ENCODE results near the gene HDGF.

HDGF gene

GRCh38 chr1:156748670-156749418 lies 2.6 kb downstream of the HDGF start:
- DNase-seq (ENCODE audit: low read depth), result no peak
- peak overlapping the region; percentile 81 for H3K4me3 ChIP-seq (ENCODE audit: low read depth, low read length)

DNA sequence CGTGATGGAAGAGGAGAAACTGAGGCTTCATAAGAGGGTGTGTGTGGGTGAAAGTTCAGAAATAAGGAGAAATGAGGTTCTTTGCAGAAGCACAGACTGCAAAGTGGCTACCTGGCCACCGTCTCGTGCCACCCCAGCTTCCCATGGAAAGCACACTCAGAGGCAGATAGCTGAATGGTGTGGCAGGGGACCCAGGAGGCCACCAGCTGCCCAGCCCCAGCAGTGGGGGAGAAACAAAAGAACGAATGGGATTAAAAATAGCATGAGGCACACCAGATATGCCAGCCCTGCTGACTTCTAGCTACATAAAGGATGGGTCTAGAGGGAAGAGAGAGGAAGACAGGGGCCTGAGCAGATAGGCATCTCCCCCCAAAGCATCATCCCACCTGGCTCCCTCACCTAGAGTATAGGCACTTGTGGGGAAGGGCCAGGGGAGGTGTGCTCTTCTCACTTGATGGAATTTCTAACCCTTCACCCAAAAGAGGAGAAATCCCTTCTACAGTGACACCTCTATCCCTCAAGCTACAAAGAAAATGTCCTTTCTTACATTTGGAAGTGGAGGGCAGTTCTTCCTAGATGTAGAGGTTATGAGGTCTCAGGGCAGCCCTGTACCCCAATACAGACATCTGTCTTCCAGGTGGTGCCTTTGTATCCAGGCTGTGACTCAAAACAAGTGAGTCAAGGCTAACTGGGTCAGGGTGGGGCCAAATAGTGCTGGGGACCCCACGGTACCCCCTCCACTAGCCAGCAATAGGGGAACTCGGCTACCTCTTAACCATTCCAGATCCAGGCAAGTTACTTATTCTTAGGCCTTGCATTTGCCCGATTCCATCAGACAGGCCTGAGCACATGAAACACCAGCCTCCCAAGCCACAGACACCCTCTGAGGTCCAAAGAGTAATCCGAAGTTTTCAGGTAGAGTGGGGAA lies 3.5 kb downstream of the HDGF start:
- no peak for DNase-seq (ENCODE audit: low read depth)

DNA sequence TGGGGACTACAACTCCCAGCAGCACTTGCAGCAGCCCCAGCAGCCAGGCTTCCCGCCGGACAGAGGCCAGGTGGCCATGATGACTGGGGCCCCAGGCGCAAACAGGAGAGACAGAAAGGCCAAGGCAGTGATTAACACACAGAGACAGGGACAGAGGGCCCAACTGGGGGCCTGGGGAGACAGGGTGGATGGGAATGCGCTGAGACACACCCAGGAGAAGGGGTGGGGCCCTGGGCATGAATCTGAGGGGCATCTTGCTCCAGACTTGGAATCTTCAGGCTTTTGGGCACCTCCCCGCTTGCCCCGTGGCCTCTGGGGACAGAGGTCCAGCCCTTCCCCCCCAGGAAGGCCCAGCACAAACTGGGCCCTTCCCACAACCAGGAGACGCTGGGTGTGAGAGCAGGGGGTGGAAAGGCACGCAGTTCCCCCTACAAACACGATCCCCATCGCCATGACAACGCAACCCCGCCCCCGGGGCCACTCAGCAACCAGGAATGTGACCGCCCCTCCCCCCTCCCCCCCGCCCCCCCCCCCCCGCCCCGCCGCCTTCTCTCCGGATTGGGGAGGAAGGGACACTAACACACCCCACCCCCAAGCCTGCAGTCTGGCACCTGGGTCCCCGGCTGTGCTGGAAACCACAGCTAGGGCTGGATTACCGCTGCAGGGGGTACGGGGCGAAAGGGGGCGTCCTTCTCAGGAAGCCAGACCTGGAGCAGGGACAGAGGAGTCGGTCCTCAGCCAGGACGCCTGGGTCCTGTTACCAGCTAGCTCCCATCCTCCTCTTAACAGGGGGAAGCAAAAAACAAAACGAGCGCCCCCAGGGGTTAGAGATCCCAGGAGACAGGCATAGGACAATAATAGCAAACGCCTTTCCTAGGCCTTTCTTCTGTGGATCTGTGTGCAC lies 4.5 kb downstream of the HDGF start:
- peak; percentile 79 for DNase-seq (ENCODE audit: low read depth)
- peak overlapping the region; percentile 81 for H3K4me3 ChIP-seq (ENCODE audit: low read depth, low read length)

More for the DNA sequence above, 3.5 kb downstream of the HDGF start:
- peak overlapping the region; percentile 81 for H3K4me3 ChIP-seq (ENCODE audit: low read depth, low read length)

DNA sequence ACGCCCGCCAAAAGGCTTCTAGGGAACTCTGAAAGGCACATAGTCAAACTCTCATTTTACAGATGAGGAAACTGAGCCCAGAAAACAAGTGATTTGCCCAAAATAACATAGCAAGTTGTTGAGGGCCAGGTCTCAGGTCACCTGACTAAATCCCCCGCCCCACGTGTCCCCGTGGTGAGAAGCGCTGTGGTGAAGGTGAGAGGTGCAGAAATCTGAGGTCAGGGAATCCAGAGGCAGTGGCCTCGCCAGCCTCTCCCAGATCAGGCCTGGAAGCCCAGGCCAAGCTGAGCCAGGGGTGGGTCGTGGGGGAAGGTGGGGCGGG lies 5.1 kb downstream of the HDGF start:
- DNase-seq (ENCODE audit: low read depth), result no peak
- peak overlapping the region; percentile 47 for H3K4me3 ChIP-seq (ENCODE audit: low read depth, low read length)

DNA sequence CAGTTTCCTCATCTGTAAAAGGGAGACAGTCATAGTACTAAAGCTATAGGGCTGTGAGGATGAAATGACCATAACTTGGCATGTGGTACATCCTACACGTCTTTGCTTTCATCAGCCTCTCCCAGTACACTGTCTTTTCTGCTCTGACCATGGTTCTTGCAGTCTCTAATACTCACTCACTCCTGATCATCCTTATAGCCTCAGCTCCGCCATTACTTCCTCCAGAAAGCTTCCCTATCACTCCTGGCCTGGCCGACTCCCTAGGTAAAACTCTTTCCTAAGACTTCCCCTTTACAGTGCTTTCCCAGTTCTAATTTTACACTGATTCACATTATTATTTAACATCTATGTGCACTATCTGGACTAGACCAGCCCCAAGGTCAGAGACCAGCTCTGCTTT lies 5.6 kb downstream of the HDGF start:
- no peak overlapping the region for H3K4me3 ChIP-seq (ENCODE audit: low read depth, low read length)
- no peak for DNase-seq (ENCODE audit: low read depth)

GRCh38 chr1:156744786-156745419 lies 6.6 kb downstream of the HDGF start:
- H3K4me3 ChIP-seq (ENCODE audit: low read depth, low read length), result no peak overlapping the region
- no peak for DNase-seq (ENCODE audit: low read depth)

GRCh38 chr1:156744344-156744743 lies 7.1 kb downstream of the HDGF start:
- H3K4me3 ChIP-seq (ENCODE audit: low read depth, low read length), result no peak overlapping the region

DNA sequence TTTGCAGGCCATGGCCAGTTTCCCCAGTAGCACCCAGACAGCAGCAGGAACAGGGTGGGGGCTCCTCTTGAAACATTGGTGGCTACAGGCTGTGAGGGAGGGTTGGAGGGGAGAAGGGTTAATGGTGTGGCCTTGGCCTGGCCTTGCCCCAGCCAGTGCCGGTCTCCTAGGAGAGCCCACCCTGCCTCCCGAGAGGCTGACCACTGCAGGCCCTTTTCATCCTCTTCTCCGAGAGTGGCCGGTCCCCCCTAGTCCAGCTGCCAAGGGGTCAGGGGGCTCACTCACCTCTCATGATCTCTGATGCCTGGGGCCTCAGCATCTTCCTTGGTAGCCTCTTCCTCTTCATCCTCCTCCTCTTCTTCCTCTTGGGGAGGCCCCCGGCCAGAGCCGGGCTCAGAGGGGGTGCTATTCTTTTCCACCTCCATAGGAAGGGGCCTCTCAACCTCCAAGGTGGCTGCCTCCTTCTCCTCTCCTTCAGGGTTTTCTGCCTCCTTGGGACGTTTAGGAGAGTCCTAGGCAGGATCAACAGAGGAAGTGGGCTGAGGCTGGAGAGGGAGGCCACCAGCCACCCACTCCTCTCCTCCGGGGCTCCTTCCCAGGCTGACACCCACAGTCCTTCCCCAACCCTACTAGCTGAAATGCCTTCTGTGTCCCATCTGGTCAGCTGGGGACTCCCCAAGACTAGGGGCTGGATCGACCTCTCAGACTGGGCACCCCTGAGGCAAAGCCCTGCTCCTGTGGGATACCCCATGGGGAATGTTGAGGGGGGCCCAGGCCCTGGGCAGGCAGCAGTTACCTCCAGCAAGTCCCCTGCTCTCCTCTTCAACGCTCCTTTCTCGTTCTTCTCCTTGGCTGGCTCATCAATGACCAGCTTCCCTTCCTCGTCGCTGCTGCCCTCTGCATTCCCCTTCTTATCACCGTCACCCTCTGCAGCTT lies 7.8 kb downstream of the HDGF start:
- no peak for DNase-seq (ENCODE audit: low read depth)
- H3K4me3 ChIP-seq (ENCODE audit: low read depth, low read length), result no peak overlapping the region

More at GRCh38 chr1:156744344-156744743, 7.1 kb downstream of the HDGF start:
- no peak for DNase-seq (ENCODE audit: low read depth)

DNA sequence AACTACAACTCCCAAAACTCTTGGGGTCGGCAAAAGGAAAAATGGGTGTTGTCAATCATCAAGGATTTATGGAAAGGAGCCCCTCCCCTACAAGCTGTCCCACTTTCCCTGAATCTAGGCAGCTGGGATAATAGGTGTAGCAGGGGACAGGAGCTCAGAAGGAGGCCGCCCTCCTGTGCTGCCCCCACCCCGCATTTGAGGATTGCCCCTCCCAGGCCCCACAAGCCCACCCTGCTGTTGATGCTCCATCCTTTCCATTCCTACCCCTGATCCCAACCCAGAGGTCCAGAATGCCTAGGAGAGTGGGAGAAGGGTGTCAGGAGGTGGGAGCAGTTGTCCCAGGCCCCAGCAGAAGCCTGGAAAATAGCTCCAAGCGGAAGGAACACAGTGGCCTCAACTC lies 8.7 kb downstream of the HDGF start:
- no peak overlapping the region for H3K4me3 ChIP-seq (ENCODE audit: low read depth, low read length)
- no peak for DNase-seq (ENCODE audit: low read depth)

- no peak overlapping the region for H3K4me3 ChIP-seq (ENCODE audit: low read depth, low read length)
These were observed 9.5 kb downstream of the HDGF start for GRCh38 chr1:156742017-156742416.

DNA sequence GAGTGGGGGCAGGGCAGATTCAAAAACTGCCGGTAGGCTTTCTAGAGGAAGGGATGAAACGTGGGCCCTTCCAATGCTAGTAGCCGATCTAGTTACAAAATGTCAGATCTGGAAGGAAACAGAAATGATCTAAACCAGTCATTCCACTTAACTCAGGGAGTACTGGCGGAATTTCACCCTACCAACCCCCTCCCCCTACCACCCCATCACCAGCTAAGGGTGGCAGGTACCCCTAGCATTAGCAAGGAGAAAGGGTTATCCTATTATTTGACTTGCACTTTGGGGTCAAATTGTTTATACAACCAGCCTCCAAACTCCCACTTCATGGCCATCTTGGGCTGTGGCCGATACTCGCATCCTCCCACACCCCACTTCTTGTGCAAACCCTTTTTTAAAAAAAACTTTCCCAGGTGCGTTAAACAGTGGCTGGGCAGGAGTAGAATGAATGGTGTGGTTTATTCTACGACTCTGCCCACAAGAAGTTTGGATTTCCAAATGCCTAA lies 9.9 kb downstream of the HDGF start:
- H3K4me3 ChIP-seq (ENCODE audit: low read depth, low read length), result peak overlapping the region; percentile 27
- DNase-seq (ENCODE audit: low read depth), result no peak

More at GRCh38 chr1:156742017-156742416, 9.5 kb downstream of the HDGF start:
- no peak for DNase-seq (ENCODE audit: low read depth)

- peak; percentile 98 for DNase-seq (ENCODE audit: low read depth)
- H3K4me3 ChIP-seq (ENCODE audit: low read depth, low read length), result peak within 1 kb of the TSS; percentile 86
These were observed 10.6 kb downstream of the HDGF start, which contains the start of gene MRPL24 for GRCh38 chr1:156740741-156741480. TSS of gene MRPL24 (minus strand) at chr1:156741088. CDS start at chr1:156738704, 2,384 bp downstream.

GRCh38 chr1:156740237-156740740 lies 11.2 kb downstream of the HDGF start:
- no peak for DNase-seq (ENCODE audit: low read depth)
- H3K4me3 ChIP-seq (ENCODE audit: low read depth, low read length), result peak overlapping the region; percentile 86

GRCh38 chr1:156738916-156739315 lies 12.6 kb downstream of the HDGF start:
- DNase-seq (ENCODE audit: low read depth), result no peak

GRCh38 chr1:156738407-156738806 lies 13.1 kb downstream of the HDGF start:
- no peak for DNase-seq (ENCODE audit: low read depth)
- H3K4me3 ChIP-seq (ENCODE audit: low read depth, low read length), result no peak overlapping the region

More at GRCh38 chr1:156738916-156739315, 12.6 kb downstream of the HDGF start:
- H3K4me3 ChIP-seq (ENCODE audit: low read depth, low read length), result no peak overlapping the region

DNA sequence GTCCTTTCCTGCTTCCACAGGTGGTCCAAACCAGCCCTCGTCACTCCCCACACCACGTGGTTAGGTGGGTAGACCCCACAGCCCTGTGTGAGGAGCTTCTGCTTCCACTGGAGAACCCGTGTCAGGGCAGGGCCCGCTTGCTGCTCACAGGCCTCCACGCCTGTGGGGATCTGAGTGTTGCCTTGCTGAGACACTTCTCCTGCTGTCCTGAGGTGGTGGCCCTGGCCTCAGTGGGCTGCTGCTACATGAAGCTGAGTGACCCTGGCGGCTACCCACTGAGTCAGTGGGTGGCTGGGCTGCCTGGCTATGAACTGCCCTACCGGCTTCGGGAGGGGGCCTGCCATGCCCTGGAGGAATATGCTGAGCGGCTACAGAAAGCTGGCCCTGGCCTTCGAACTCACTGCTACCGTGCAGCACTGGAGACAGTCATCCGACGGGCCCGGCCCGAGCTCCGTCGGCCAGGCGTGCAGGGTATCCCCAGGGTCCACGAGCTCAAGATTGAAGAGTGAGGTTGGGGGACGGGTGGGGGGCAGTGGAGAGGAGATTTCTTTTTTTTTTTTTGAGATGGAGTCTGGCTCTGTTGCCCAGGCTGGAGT lies 17.4 kb downstream of the HDGF start:
- no peak overlapping the region for H3K4me3 ChIP-seq (ENCODE audit: low read depth, low read length)
- DNase-seq (ENCODE audit: low read depth), result no peak

All from skeletal muscle cell (primary cell).